HEK293 (cell line): ENCODE results near the gene TNFAIP2.

Experiments
- CTCF ChIA-PET: fragments of 350-600 bp; formaldehyde crosslinking; extraction: SDS; loops from one replicate; lab custom pipeline; 2021; ENCODE audit warnings: antibody characterized with exemption; lab: Yijun Ruan, JAX
- POLR2A ChIA-PET: fragments of 300-600 bp; formaldehyde crosslinking; extraction: SDS; loops from one replicate; lab custom pipeline; 2020; ENCODE audit warnings: antibody characterized with exemption, inconsistent platforms; lab: Yijun Ruan, JAX
- H3K27ac ChIP-seq: fragments of 200-500 bp; sonication (Bioruptor generic); 2 replicates; pipeline ENCODE4 v1.5.1; 2014; ENCODE audit warnings: low read depth, low read length, control low read depth, inconsistent platforms; ENCODE audit errors: extremely low read depth
- H3K36me3 ChIP-seq, 2 experiments: fragments of 200-500 bp in 1 of 2; sonication (Bioruptor generic) in 1 of 2; 1 replicate in 1 of 2; 2 replicates in 1 of 2; pipeline ENCODE4 v1.5.1; 2014 to 2017; ENCODE audit warnings: inconsistent platforms in 2 of 2, low read length in 2 of 2; ENCODE audit not compliant: control insufficient read depth in 2 of 2, insufficient read depth in 1 of 2
- H3K4me1 ChIP-seq: fragments of 200-500 bp; sonication (Bioruptor generic); 2 replicates; pipeline ENCODE4 v1.5.1; 2014; ENCODE audit warnings: mild to moderate bottlenecking, low read length, inconsistent platforms; ENCODE audit not compliant: control insufficient read depth, insufficient read depth
- H3K4me3 ChIP-seq: 2 replicates; pipeline ENCODE4 v1.5.1; 2011; ENCODE audit warnings: low read depth, mild to moderate bottlenecking, control low read depth, low read length, moderate library complexity
- H3K9me3 ChIP-seq: fragments of 200-500 bp; sonication (Bioruptor generic); 2 replicates; pipeline ENCODE4 v1.5.1; 2014; ENCODE audit warnings: low read depth, low read length, inconsistent platforms; ENCODE audit not compliant: control insufficient read depth, insufficient read depth
- BCL11A ChIP-seq: fragments of 450-650 bp; formaldehyde crosslinking; IDR thresholded peaks from 2 replicates; pipeline ENCODE4 v1.5.1; 2016; ENCODE audit warnings: low read depth, missing biosample characterization, missing genetic modification characterization
- EGR2 ChIP-seq: fragments of 450-650 bp; formaldehyde crosslinking; IDR thresholded peaks from 2 replicates; pipeline ENCODE4 v1.5.1; 2016; ENCODE audit warnings: low read depth, missing biosample characterization, missing genetic modification characterization
- GFI1B ChIP-seq: fragments of 450-650 bp; formaldehyde crosslinking; IDR thresholded peaks from 2 replicates; pipeline ENCODE4 v1.5.1; 2016; ENCODE audit warnings: missing biosample characterization, missing genetic modification characterization
- MYNN ChIP-seq: fragments of 450-650 bp; formaldehyde crosslinking; IDR thresholded peaks from 2 replicates; pipeline ENCODE4 v1.5.1; 2016; ENCODE audit warnings: missing biosample characterization, missing genetic modification characterization, borderline replicate concordance
- PRDM6 ChIP-seq: fragments of 450-650 bp; formaldehyde crosslinking; IDR thresholded peaks from 2 replicates; pipeline ENCODE4 v1.5.1; 2017; ENCODE audit warnings: missing biosample characterization, missing genetic modification characterization
- SCRT1 ChIP-seq: fragments of 450-650 bp; formaldehyde crosslinking; IDR thresholded peaks from 2 replicates; pipeline ENCODE4 v1.5.1; 2016; ENCODE audit warnings: missing biosample characterization, missing genetic modification characterization, borderline replicate concordance
- YY2 ChIP-seq: fragments of 450-650 bp; formaldehyde crosslinking; IDR thresholded peaks from 2 replicates; pipeline ENCODE4 v1.5.1; 2016; ENCODE audit warnings: missing biosample characterization, missing genetic modification characterization
- ZFP3 ChIP-seq: fragments of 450-650 bp; formaldehyde crosslinking; IDR thresholded peaks from 2 replicates; pipeline ENCODE4 v1.5.1; 2016; ENCODE audit warnings: low read depth, missing biosample characterization, missing genetic modification characterization
- ZNF112 ChIP-seq: fragments of 450-650 bp; formaldehyde crosslinking; IDR thresholded peaks from 2 replicates; pipeline ENCODE4 v1.5.0; 2017; ENCODE audit warnings: missing biosample characterization, missing genetic modification characterization
- ZNF133 ChIP-seq: fragments of 450-650 bp; formaldehyde crosslinking; IDR thresholded peaks from 2 replicates; pipeline ENCODE4 v1.5.1; 2016; ENCODE audit warnings: missing biosample characterization, missing genetic modification characterization
- ZNF157 ChIP-seq: fragments of 450-650 bp; formaldehyde crosslinking; IDR thresholded peaks from 2 replicates; pipeline ENCODE4 v1.5.1; 2016; ENCODE audit warnings: missing biosample characterization, missing genetic modification characterization
- ZNF214 ChIP-seq: fragments of 450-650 bp; formaldehyde crosslinking; IDR thresholded peaks from 2 replicates; pipeline ENCODE4 v1.5.1; 2017; ENCODE audit warnings: missing biosample characterization, mild to moderate bottlenecking, missing genetic modification characterization, borderline replicate concordance
- ZNF23 ChIP-seq: fragments of 450-650 bp; formaldehyde crosslinking; IDR thresholded peaks from 2 replicates; pipeline ENCODE4 v1.5.1; 2016; ENCODE audit warnings: missing biosample characterization, missing genetic modification characterization, borderline replicate concordance
- ZNF248 ChIP-seq: fragments of 450-650 bp; formaldehyde crosslinking; IDR thresholded peaks from 2 replicates; pipeline ENCODE4 v1.5.1; 2017; ENCODE audit warnings: missing biosample characterization, missing genetic modification characterization
- ZNF416 ChIP-seq: fragments of 450-650 bp; formaldehyde crosslinking; IDR thresholded peaks from 2 replicates; pipeline ENCODE4 v1.5.1; 2016; ENCODE audit warnings: missing biosample characterization, missing genetic modification characterization
- ZNF426 ChIP-seq: fragments of 450-650 bp; formaldehyde crosslinking; IDR thresholded peaks from 2 replicates; pipeline ENCODE4 v1.5.1; 2017; ENCODE audit warnings: missing biosample characterization, missing genetic modification characterization, mild to moderate bottlenecking, inconsistent platforms, moderate library complexity
- ZNF473 ChIP-seq: fragments of 450-650 bp; formaldehyde crosslinking; IDR thresholded peaks from 2 replicates; pipeline ENCODE4 v1.5.1; 2017; ENCODE audit warnings: missing biosample characterization, missing genetic modification characterization
- ZNF530 ChIP-seq: fragments of 450-650 bp; formaldehyde crosslinking; IDR thresholded peaks from 2 replicates; pipeline ENCODE4 v1.5.1; 2016; ENCODE audit warnings: low read depth, missing biosample characterization, missing genetic modification characterization
- ZNF707 ChIP-seq: fragments of 450-650 bp; formaldehyde crosslinking; IDR thresholded peaks from 2 replicates; pipeline ENCODE4 v1.5.1; 2016; ENCODE audit warnings: missing biosample characterization, missing genetic modification characterization
- ZNF747 ChIP-seq: fragments of 450-650 bp; formaldehyde crosslinking; IDR thresholded peaks from 2 replicates; pipeline ENCODE4 v1.5.1; 2016; ENCODE audit warnings: missing biosample characterization, missing genetic modification characterization
- ZNF76 ChIP-seq: fragments of 450-650 bp; formaldehyde crosslinking; IDR thresholded peaks from 2 replicates; pipeline ENCODE4; 2016; ENCODE audit warnings: low read depth, missing biosample characterization, missing genetic modification characterization, borderline replicate concordance
- ZNF830 ChIP-seq: fragments of 450-650 bp; IDR thresholded peaks from 2 replicates; pipeline ENCODE4 v1.5.0; 2018; ENCODE audit warnings: missing biosample characterization, missing genetic modification characterization, low read depth, mild to moderate bottlenecking, moderate library complexity
- ZSCAN16 ChIP-seq: fragments of 450-650 bp; formaldehyde crosslinking; IDR thresholded peaks from 2 replicates; pipeline ENCODE4 v1.5.1; 2016; ENCODE audit warnings: missing biosample characterization, missing genetic modification characterization
- ZSCAN5A ChIP-seq: fragments of 450-650 bp; formaldehyde crosslinking; IDR thresholded peaks from 2 replicates; pipeline ENCODE4 v1.5.1; 2016; ENCODE audit warnings: missing biosample characterization, missing genetic modification characterization

Gene TNFAIP2

GRCh38 chr14:103124501-103125001 lies 1.3 kb downstream of the TNFAIP2 start (continued):
- TF ChIP-seq ZSCAN16 (tag by site-specific recombination) (no peak), SCRT1 (no peak)

- H3K4me3 ChIP-seq = no peak overlapping the region
- no peak for TF ChIP-seq ZNF76 (tag by site-specific recombination)
- TF ChIP-seq ZNF830 (tag by site-specific recombination) = no peak
- TF ChIP-seq EGR2 (tag by site-specific recombination) = no peak
- TF ChIP-seq ZNF157 (tag by site-specific recombination) = no peak
- no peak for TF ChIP-seq ZNF133
- no peak for TF ChIP-seq ZNF112 (tag by site-specific recombination)
- no peaks in the 10 kb centered on the region for H3K9me3 ChIP-seq
- peaks cover 10% of the 10 kb centered on the region for H3K4me1 ChIP-seq
- POLR2A ChIA-PET = interaction anchor here (0.9 kb wide), 1 partner anchor 17 kb away, joined by 3 read pairs; no protein-coding TSS in a partner anchor
- CTCF ChIA-PET = interaction anchor here (0.7 to 1.4 kb wide), 3 partner anchors 15 to 20 kb away, joined by 3 read pairs; no protein-coding TSS in a partner anchor
- no peak overlapping the region for H3K27ac ChIP-seq
- H3K36me3 ChIP-seq = peaks cover 0 to 4% of the 10 kb centered on the region in 2 experiments; a peak in 1 of 3 replicates
These were observed 2.1 kb downstream of the TNFAIP2 start for GRCh38 chr14:103125098-103126070.

- Histone ChIP-seq H3K4me1 (peaks cover 18% of the 10 kb centered on the region), H3K27ac (no peak overlapping the region), H3K9me3 (no peaks in the 10 kb centered on the region), H3K36me3 (peaks cover 0 to 4% of the 10 kb centered on the region in 2 experiments; a peak in 1 of 3 replicates), H3K4me3 (no peak overlapping the region)
- TF ChIP-seq GFI1B (tag by site-specific recombination) = no peak
- TF ChIP-seq MYNN = no peak
- no peak for TF ChIP-seq ZNF23
- TF ChIP-seq ZNF214 = no peak
- no peak for TF ChIP-seq ZNF707 (tag by site-specific recombination)
- TF ChIP-seq ZNF473 (tag by site-specific recombination) = no peak
- no peak for TF ChIP-seq ZNF416 (tag by site-specific recombination)
- no peak for TF ChIP-seq BCL11A (tag by site-specific recombination)
- TF ChIP-seq ZNF426 (tag by site-specific recombination) = no peak
- TF ChIP-seq ZFP3 (tag by site-specific recombination) = no peak
- CTCF ChIA-PET = interaction anchor here (0.7 to 1.4 kb wide), 2 partner anchors 14 to 21 kb away, joined by 3 read pairs; no protein-coding TSS in a partner anchor
- POLR2A ChIA-PET = no interaction called here
These were observed 3.0 kb downstream of the TNFAIP2 start for GRCh38 chr14:103126088-103126872.

GRCh38 chr14:103126873-103127304 lies 3.6 kb downstream of the TNFAIP2 start:
- Histone ChIP-seq H3K9me3 (no peaks in the 10 kb centered on the region), H3K27ac (no peak overlapping the region), H3K4me3 (no peak overlapping the region), H3K36me3 (peaks cover 0 to 4% of the 10 kb centered on the region in 2 experiments; a peak in 1 of 3 replicates), H3K4me1 (peaks cover 18% of the 10 kb centered on the region)
- CTCF ChIA-PET = interaction anchor here (0.5 kb wide), 1 partner anchor 50 kb away, joined by 6 read pairs; no protein-coding TSS in a partner anchor
- POLR2A ChIA-PET = no interaction called here
- TF ChIP-seq ZNF530 (tag by site-specific recombination) (no peak), YY2 (tag by site-specific recombination) (no peak), ZNF747 (tag by site-specific recombination) (no peak), ZNF248 (tag by site-specific recombination) (no peak), PRDM6 (tag by site-specific recombination) (no peak), ZSCAN5A (no peak)
